Testis (tissue), 2 donors: ENCODE data around the gene GINS3.

Source experiments
- POLR2A ChIP-seq: fragments of 450-650 bp; IDR thresholded peaks from one replicate; pipeline ENCODE4 v1.6.1; 2017; ENCODE audit warnings: antibody characterized with exemption, mild to moderate bottlenecking, moderate library complexity
- TF ChIP-seq, protein P1 (sequence below), 3 experiments: fragments of 450-650 bp in 2 of 3; fragments of 200-600 bp in 1 of 3; sonication (generic) in 1 of 3; IDR thresholded peaks; one replicate each; pipeline ENCODE4 v1.5.1; 2016 to 2019; ENCODE audit warnings: antibody characterized with exemption in 3 of 3, mild to moderate bottlenecking in 2 of 3, moderate library complexity in 1 of 3

- TF ChIP-seq POLR2A = no peak
- TF ChIP-seq, protein P1, sequence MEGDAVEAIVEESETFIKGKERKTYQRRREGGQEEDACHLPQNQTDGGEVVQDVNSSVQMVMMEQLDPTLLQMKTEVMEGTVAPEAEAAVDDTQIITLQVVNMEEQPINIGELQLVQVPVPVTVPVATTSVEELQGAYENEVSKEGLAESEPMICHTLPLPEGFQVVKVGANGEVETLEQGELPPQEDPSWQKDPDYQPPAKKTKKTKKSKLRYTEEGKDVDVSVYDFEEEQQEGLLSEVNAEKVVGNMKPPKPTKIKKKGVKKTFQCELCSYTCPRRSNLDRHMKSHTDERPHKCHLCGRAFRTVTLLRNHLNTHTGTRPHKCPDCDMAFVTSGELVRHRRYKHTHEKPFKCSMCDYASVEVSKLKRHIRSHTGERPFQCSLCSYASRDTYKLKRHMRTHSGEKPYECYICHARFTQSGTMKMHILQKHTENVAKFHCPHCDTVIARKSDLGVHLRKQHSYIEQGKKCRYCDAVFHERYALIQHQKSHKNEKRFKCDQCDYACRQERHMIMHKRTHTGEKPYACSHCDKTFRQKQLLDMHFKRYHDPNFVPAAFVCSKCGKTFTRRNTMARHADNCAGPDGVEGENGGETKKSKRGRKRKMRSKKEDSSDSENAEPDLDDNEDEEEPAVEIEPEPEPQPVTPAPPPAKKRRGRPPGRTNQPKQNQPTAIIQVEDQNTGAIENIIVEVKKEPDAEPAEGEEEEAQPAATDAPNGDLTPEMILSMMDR (IDR thresholded peaks at IDR 0.05) = no peak
Observed at GRCh38 chr16:58450590-58450989, 58.3 kb downstream of the GINS3 start.
